Tibial artery (tissue), 4 donors: ENCODE results near the gene ANKRD9.

Source experiments
- DNase-seq, 2 donors: peaks; one replicate each; pipeline ENCODE4 v3.0.0-alpha.2; 2019
- H3K27ac ChIP-seq, 2 donors: fragments of 200-600 bp; sonication (generic) in 1 of 2; 1 replicate in 1 of 2; 2 replicates in 1 of 2; pipeline ENCODE4 v1.5.1; 2018 to 2019; ENCODE audit warnings: mild to moderate bottlenecking in 1 of 2
- H3K27me3 ChIP-seq, 2 donors: fragments of 200-600 bp; sonication (generic) in 1 of 2; one replicate each; pipeline versions ENCODE4 v1.5.1 to v1.6.0; 2016 to 2019
- H3K36me3 ChIP-seq, 3 donors: fragments of 200-600 bp; sonication (generic) in 2 of 3; one replicate each; pipeline ENCODE4 v1.5.1; 2016 to 2019; ENCODE audit warnings: mild to moderate bottlenecking in 2 of 3
- H3K4me1 ChIP-seq, 4 donors: fragments of 200-600 bp; sonication (generic) in 2 of 4; 1 replicate in 3 of 4; 2 replicates in 1 of 4; pipeline ENCODE4 v1.5.1; 2016 to 2019
- H3K4me3 ChIP-seq, 2 donors: fragments of 200-600 bp; sonication (generic) in 1 of 2; 1 replicate in 1 of 2; 2 replicates in 1 of 2; pipeline ENCODE4 v1.5.1; 2018 to 2019; ENCODE audit warnings: mild to moderate bottlenecking in 2 of 2
- H3K9me3 ChIP-seq, 3 donors: fragments of 200-600 bp; sonication (generic) in 1 of 3; one replicate each; pipeline ENCODE4 v1.5.1; 2016 to 2019
- intact Hi-C: fragments of 100-400 bp; cut with DNase I; formaldehyde crosslinking; loops from one replicate; pipeline ENCODE4 v1.15.0; 2023; ENCODE audit warnings: low total_unique reads
- TF ChIP-seq, protein P1 (sequence below), 2 experiments: fragments of 200-600 bp in 1 of 2; fragments of 450-650 bp in 1 of 2; IDR thresholded peaks; one replicate each; pipeline ENCODE4 v1.5.1; 2017 to 2019; ENCODE audit warnings: antibody characterized with exemption in 2 of 2, mild to moderate bottlenecking in 1 of 2, moderate library complexity in 1 of 2

ANKRD9 gene

DNA sequence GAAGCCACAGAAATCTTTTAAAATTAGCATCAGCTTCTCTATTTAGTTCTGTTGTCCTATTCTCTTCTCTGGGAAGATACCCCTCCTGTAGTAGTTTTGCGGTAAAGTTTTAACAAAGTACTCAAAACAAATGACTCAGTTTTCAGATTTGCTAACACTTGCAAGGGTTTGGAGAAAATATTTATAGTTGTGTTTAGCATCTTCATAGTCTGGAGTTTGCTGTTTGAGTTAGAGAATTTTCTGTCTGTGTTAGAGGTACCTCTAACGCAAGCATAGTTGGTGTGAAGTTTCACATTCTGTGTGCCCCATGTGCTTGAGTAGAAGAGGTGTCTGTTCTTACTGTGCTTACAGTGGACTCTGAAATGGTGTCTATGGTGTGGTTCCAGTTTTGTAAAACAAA is 36.0 kb downstream of the ANKRD9 start:
- TF ChIP-seq, protein P1, sequence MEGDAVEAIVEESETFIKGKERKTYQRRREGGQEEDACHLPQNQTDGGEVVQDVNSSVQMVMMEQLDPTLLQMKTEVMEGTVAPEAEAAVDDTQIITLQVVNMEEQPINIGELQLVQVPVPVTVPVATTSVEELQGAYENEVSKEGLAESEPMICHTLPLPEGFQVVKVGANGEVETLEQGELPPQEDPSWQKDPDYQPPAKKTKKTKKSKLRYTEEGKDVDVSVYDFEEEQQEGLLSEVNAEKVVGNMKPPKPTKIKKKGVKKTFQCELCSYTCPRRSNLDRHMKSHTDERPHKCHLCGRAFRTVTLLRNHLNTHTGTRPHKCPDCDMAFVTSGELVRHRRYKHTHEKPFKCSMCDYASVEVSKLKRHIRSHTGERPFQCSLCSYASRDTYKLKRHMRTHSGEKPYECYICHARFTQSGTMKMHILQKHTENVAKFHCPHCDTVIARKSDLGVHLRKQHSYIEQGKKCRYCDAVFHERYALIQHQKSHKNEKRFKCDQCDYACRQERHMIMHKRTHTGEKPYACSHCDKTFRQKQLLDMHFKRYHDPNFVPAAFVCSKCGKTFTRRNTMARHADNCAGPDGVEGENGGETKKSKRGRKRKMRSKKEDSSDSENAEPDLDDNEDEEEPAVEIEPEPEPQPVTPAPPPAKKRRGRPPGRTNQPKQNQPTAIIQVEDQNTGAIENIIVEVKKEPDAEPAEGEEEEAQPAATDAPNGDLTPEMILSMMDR (IDR thresholded peaks at IDR 0.05), result no peak
- intact Hi-C loops, result no loop called here
- Histone ChIP-seq H3K27ac (no peak overlapping the region), H3K36me3 (peaks cover 0 to 8% (median 8%) of the 10 kb centered on the region in 3 donors), H3K4me3 (no peak overlapping the region), H3K4me1 (no peaks in the 10 kb centered on the region), H3K9me3 (no peaks in the 10 kb centered on the region), H3K27me3 (no peaks in the 10 kb centered on the region)
- no peak for DNase-seq

DNA sequence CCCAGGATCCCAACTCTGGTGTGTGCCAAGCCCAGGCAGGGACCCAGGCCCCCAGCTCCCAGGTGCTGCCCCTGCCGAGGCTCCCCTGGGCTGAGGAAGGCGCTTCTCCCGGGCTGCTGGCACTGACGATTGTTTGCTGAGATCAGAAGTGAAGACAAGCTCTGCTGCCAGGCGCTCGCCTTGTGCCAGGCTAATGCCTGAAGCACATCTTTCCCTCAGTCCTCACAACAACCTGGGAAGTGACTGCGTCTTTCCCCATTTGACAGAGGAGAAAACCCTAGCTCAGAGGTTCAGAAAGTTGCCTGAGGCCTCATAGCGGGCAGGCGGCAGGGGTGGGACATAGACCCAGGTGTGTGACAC is 36.8 kb downstream of the ANKRD9 start:
- no peak for DNase-seq
- TF ChIP-seq, protein P1 (IDR thresholded peaks at IDR 0.05), result no peak
- Histone ChIP-seq H3K27me3 (no peaks in the 10 kb centered on the region), H3K27ac (no peak overlapping the region), H3K4me1 (no peaks in the 10 kb centered on the region), H3K9me3 (no peaks in the 10 kb centered on the region), H3K4me3 (no peak overlapping the region), H3K36me3 (peaks cover 0 to 8% (median 8%) of the 10 kb centered on the region in 3 donors)
- intact Hi-C loops, result no loop called here

DNA sequence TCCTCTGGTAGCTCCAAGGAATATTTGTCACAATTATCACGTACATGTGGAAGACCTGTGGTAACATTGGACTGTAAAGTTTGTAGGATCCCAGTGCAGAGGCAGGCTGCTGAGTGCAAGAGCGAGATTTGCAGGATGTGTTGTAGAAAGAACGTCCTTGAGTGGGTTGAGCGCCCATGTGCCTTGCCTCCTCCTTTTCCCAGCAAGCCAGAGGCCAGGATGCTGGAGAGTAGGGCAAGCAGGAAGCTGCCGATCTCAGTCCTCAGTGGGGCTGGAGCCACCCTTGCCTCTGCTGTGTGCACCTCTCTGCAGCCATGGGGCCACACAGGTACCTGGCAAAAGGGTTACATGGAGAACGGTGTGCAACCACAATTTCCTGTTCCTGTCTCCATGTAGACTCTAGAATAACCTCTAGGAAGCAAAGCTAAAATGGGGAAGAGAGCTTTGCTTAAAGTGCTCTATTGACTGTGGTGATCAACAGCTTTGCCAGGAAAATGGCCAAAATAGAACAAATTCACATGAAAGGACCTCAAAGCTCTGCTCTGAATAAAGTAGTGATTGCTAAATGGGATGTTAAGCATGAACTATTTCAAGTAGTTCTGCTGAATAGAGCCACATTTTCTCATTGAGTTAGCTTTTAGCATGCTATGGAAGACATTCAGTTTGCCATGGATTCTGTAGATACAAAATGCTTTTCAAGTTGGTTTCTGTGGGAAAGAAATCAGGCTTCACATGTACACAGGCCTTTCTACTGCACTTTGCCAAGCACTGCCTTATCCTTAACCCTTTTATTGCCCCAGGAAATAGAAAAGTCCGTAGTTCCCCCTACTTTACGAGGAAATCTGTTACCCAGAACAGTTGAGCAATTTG is 37.4 kb downstream of the ANKRD9 start:
- Histone ChIP-seq H3K4me1 (no peaks in the 10 kb centered on the region), H3K4me3 (no peak overlapping the region), H3K9me3 (no peaks in the 10 kb centered on the region), H3K27me3 (no peaks in the 10 kb centered on the region), H3K27ac (no peak overlapping the region), H3K36me3 (peaks cover 0 to 8% (median 8%) of the 10 kb centered on the region in 3 donors)
- TF ChIP-seq, protein P1 (IDR thresholded peaks at IDR 0.05), result no peak
- DNase-seq, result no peak
- intact Hi-C loops, result no loop called here

DNA sequence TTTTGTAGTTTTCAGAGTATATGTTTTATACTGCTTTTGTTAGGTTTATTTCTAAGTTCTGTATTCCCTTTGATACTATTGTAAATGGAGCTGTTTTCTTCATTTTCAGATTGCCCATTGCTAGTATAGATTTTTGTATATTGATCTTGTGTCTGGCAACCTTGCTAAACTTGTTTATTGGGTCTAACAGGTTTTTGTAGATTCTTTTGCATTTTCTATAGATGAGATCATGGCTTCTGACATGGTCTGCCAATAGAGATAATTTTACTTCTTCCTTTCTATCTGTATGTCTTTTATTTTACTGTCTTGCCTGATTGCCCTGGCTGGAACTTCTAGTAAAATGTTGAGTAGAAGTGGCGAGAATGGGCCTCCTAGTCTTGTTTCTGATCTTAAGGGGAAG is 40.3 kb downstream of the ANKRD9 start:
- Histone ChIP-seq H3K9me3 (no peaks in the 10 kb centered on the region), H3K27me3 (no peaks in the 10 kb centered on the region), H3K36me3 (peaks cover 13 to 35% (median 21%) of the 10 kb centered on the region in 3 donors), H3K27ac (no peak overlapping the region), H3K4me1 (no peaks in the 10 kb centered on the region), H3K4me3 (no peak overlapping the region)
- intact Hi-C loops, result no loop called here
- TF ChIP-seq, protein P1 (IDR thresholded peaks at IDR 0.05), result no peak
- no peak for DNase-seq

- TF ChIP-seq, protein P1 (IDR thresholded peaks at IDR 0.05), result no peak
- intact Hi-C loops, result no loop called here
- H3K27me3 ChIP-seq, result no peaks in the 10 kb centered on the region
- H3K4me1 ChIP-seq, result no peaks in the 10 kb centered on the region
- DNase-seq, result no peak
- peaks cover 18 to 58% (median 37%) of the 10 kb centered on the region in 3 donors for H3K36me3 ChIP-seq
- H3K4me3 ChIP-seq, result no peak overlapping the region
- no peaks in the 10 kb centered on the region for H3K9me3 ChIP-seq
- no peak overlapping the region for H3K27ac ChIP-seq
Observed at GRCh38 chr14:102464846-102465341, 44.7 kb downstream of the ANKRD9 start.
